GM12892 (cell line): Measurements from ENCODE around the gene VWA2.

ENCODE experiments used
- POLR2A ChIP-seq: IDR thresholded peaks from 2 replicates; pipeline ENCODE4 v1.6.1; 2011; ENCODE audit warnings: low read depth, low read length, control low read depth
- POLR2AphosphoS5 ChIP-seq: IDR thresholded peaks from 2 replicates; pipeline ENCODE4 v1.6.1; 2011; ENCODE audit warnings: low read depth, low read length, control low read depth

DNA sequence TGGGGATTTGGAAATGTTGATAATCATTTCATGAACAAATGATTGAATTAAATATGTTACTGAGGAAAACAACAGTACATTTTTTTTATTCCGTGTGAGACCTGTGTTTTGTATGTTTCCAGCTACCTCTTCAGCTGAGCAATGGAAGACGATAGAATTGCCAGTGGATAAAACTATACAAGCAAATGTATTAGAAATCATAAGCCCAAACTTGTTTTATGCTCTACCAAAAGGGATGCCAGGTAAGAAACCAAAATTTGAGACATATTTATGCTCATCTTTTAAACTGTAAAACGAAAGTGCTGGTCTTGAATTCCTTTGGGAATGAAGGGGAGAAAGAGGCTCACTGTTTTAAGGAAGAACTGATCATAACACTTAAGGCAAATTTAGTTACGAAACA is 17.8 kb upstream of the VWA2 start:
- TF ChIP-seq POLR2A (no peak), POLR2AphosphoS5 (no peak)
